Left lobe of liver (tissue), 2 donors: ENCODE data around the gene PIGO. TPM values are rescaled to one million over a fixed set of nuclear protein-coding genes. Genes with fewer than 3 reads are reported as not detected.
A peak's percentile ranks its signal among the peaks of the same experiment; 100 is the strongest.

Source experiments
- ATAC-seq: fragments of 200-7000 bp; cut with Tn5 transposase; one replicate; pipeline ENCODE4 v1.9.1; 2020; ENCODE audit warnings: mild to moderate bottlenecking, moderate library complexity
- DNase-seq: peaks from one replicate; pipeline ENCODE4 v3.0.0-alpha.2; 2020; ENCODE audit warnings: low spot score
- total RNA-seq: library from RNA; stranded (reverse); gene quantifications from one replicate; pipeline ENCODE4 v1.2.1, GENCODE V29; 2021
- donor health status: DM: no; HTN: no; CAD: no; lungs with moderate emphysema.
- donor health status: DM: no; HTN: yes; CAD: no.

Gene PIGO
- total RNA-seq = 17.6 TPM

DNA sequence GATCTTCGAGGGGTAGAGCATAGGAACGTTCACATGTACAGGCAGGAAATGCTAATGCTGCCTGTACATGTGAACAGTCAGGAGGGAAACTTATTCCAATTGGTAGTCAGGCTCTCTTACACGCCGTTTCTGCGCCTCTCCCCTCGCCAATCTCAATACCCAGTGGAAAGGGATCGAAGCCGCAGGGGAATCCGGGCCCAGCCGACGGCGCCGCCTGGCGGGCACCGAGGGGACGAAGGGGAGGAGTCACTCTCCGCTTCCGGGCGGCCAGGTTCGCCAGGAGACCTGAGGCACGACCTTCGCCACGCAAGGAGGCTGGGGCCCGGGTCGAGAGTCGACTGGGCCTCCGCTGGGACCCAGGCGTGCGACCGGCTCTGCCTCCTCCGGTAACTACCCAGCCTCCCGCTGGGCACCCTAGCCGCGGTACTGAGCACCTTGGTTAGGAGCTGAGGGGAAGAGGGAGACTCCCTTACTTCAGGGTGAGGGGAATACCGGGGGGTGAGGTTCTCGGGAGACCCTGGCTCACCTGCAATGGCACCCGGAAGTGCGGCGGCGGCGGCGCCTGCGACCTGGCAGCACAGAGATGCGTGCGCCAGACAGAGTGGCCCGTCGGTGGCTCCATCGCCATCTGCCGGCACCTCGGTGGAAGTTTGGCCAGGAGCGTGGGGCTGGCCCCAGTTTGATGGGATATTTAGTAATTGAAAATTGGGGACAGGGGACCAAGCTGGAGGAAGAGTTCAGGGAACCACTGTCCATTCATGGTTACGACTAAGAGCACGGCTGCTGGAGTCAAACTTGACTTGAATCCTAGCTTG lies at the start of gene PIGO:
TSS of gene PIGO (minus strand) at position 557 of the 815 bp plus-strand sequence. CDS start 1,026 bp downstream, outside the sequence.
- ATAC-seq (peak; percentile 95), DNase-seq (peak; percentile 92)

DNA sequence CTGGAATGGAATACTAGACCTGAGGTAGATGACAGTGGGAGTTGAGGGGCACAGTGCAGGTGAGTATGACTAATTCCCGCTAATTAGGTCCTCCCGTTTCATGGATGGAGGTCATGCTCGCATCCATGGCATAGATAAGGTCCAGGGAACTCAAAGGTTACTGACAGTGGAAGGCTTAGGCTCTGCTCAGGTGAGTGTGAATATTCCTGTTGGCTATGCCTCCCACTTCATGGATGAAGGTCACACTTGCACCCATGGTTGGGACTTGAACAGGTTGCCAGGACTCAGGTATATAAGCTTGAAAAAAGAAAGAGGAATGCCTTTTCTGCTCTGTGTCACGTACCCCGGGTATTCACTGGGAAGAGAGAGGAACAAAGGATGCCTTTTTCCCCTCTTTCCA lies 45.6 kb upstream of the PIGO start:
- ATAC-seq (no peak), DNase-seq (no peak)

DNA sequence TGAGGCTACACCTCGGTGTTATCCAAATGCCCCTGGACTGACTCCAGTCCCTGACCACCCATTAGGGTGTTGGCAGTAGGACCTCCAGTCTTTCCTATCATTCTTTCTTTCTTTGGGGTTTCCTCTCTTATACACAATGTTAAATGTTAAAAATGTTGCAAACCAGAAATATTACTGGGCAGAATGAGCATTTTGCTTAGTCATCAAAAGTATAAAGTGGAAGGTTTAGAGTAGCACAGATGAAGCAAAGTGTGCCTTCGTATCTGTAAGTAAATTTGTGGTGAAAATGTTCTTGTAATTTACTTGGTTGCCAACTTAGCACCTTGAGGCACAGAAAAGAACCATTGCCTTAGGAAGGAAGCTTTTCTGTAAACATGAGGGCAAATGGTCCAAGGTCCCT lies 43.7 kb upstream of the PIGO start:
- ATAC-seq = no peak
- no peak for DNase-seq

DNA sequence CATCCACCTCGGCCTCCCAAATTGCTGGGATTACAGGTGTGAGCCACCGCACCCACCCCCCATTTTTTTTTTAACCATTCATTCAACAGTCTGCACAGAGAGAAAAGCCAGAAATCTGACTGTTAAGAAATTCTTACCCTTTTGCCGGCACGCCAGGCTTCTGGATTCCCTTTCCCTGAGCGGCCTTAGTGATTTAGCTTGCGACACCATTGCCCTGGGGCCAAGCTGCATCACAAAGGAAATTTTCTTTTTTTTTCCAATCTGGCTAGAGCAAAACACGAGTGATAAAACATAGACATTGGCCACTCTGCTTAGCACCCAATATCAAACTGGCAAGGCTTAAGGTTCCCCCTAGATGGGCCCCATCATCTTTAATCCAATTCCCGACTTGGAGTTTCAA lies 40.5 kb upstream of the PIGO start:
- DNase-seq = no peak
- no peak for ATAC-seq

DNA sequence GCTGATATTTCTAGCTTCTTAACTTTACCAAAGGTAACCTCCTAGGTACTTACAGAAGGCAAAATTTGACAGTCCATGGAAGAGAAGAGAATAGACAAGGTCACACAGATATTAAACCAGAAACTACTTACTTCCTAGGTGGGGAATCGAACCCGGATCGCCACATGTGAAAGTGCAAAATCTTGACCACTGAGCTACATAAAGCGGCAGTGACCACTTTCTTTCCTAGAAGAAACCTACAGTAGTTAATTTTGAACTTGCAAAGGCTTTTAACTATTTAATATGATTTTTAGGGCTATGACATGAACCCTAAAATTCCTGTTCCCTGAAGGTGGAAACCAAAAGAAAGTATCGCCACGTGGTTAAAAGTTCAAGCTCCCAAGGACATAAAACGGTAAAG lies 39.6 kb upstream of the PIGO start:
- DNase-seq = no peak
- ATAC-seq = no peak

DNA sequence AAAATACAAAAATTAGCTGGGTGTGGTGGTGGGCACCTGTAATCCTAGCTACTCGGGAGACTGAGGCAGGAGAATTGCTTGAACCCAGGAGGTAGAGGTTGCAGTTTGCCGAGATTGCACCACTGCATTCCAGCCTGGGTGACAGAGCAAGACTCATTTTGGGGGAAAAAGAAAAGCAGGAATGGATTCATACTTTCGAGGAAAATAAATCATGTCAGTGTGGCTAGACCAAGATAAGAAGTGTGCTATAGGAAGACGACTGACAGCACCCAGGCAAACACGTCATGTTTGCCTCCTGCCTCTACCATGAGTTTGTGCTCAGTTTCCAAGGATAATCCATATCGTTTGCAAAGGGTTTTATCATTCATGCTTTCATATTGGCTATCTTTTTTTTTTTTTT lies 38.5 kb upstream of the PIGO start:
- DNase-seq = no peak
- no peak for ATAC-seq

DNA sequence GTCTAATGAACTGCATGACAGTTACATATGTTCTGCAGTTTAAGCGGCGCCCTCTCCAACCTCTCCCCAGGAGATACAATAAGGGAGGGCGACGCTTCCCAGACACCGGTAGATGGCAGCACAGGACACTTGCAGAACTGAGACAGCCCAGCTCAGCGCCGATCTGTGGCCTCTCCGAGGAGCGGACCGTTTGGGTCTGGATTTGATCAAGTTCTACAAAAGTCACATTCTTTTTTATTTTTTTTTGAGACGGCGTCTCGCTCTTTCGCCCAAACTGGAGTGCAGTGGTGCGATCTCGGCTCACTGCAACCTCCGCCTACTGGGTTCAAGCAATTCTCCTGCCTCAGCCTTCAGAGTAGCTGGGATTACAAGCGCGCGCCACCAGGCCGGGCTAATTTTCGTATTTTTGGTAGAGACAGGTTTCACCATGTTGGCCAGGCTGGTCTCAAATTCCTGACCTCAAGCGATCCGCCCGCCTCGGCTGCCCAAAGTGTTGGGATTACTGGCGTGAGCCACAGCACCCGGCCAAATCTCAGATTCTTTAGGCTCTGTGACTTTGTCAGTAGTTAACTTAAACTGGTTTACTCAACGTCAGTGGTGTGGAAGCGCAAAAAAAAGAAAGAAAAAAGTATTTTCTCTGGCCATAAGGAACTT lies 20.6 kb upstream of the PIGO start:
- ATAC-seq (peak; percentile 77), DNase-seq (peak; percentile 91)

DNA sequence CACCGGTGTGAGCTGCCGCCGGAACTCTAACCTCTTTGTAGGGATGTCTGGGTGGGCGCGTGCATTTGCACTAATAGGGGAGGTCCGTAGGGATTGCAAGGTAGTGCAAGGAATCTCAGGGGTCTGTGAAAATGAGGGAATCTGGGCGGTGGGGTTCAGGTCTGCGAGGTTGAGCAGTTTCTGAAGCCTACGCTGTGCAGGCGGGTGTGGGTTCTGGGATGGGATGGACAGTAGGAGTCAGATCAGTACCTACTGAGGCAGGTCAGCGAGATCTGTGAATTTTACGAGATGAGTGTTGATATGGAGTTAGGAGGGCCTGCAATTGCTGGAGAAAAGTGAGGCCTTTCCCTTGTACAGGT lies 20.1 kb upstream of the PIGO start:
- ATAC-seq (no peak), DNase-seq (no peak)

DNA sequence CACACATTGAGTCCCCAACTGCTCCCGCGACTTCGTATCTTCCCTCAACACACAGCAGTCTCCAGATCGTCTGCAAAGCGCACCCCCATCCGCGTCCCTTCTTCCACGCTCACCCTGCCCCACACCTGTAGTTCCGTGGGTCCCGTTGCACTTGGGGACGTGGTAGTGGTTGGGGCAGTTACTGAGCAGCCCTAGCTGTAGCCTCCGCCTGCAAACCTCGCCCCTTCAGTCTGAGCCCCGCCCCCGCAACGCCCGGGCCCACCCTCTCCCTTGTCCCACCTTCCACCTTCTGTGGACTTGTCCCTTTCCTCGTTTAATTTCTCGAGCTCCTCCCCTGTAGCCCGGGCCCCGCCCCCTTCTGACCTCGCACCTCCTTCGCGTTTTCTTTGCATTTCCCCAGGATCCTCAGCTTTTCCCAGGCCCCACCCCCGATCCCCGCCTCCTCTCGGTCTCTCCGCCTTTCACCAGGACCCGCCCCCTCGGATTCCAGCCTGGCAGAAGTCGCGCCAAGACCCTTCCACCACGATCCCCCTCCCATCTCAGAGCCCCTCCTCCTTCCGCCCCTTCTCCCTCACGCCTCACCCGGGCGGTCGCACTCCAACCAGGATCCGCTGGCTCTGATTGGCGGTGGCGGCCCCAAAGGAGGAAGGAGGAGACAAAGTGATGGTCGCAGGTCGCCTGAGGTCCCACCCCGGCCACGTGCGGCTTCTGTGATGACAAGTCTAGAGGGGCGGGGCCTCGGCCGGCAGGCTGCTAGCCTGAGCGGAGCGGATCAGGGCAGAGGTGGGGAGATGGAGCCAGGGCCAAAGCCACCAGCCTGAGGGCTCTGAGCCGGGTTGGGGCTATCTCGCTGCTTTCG lies 19.5 kb upstream of the PIGO start, which contains the start of gene ATOSB:
TSS of gene ATOSB (minus strand) at position 183 of the 859 bp plus-strand sequence. CDS start 7,588 bp downstream, outside the sequence.
- peak; percentile 99 for DNase-seq
- peak; percentile 71 for ATAC-seq

DNA sequence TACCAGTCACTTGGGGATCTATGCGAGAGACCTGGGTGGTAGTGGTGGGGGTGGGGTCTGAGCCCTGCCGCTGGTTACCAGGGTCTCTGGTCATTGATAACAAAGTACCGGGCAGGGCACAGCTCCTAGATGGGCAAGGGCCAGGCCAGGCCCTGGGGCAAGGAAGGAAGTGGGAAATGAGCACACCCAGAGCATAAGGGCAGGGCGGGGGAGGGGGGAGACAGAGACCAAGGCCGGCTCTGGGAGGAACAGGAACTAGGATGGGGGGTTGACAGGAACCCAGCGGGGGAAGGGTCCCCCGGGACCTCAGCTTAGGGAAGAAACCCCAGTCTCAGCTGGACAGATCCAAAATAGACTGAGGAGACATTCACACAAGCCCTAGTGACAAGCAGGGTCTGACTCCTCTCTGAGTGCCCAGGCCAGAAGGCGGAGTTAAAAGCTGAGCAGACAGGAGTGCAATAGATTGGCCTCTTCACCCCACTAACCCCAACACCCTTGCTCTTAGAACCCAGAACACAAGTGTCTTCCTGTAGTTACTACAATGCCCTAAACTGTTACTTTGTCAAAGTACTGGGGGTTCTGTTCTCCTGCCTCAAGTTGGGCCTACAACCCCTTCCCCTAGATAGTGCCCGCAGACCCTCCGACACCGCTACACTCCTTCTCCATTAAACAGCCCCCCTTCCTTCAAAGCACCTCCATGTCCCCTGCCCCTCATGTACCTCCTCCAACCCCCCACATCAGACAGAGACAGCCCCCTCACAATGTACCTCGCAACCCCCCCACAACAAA lies 18.6 kb upstream of the PIGO start:
- DNase-seq (peak; percentile 65), ATAC-seq (no peak)

DNA sequence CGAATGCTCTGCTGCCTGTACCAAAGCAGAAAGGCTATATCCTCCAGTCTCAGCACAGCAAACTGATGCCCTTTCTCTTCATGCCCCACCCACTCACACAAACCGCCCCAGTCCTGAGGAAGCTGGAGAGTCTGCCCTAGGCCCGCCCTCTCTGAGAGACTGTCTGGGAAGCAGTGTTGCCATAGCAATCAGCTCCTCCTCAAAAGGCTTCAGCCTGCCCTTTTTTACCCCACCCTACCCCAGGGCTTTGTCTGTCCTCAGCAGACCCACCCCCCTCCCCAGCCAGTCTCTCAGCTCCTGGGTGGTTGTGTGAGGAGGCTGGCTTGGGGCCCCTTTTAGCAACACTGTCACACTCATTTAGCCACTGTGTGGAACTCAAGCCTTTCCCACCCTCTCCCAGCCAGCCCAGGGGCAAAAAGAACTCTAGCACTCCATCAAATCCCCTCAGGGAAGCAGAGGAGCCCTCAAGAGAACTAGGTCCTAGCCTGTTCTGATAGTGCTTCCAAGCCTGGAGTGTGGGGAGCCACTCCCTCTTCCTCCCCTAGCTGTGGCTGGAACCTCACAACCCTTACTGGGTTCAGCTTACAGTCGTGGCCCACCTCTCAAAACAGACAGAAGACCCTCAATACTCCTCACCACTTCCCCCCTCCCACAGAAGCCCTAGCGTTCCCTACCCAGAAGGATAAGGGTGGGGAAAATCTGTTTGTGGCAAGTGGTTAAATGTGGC lies 17.9 kb upstream of the PIGO start:
- DNase-seq = peak; percentile 62
- ATAC-seq = no peak

DNA sequence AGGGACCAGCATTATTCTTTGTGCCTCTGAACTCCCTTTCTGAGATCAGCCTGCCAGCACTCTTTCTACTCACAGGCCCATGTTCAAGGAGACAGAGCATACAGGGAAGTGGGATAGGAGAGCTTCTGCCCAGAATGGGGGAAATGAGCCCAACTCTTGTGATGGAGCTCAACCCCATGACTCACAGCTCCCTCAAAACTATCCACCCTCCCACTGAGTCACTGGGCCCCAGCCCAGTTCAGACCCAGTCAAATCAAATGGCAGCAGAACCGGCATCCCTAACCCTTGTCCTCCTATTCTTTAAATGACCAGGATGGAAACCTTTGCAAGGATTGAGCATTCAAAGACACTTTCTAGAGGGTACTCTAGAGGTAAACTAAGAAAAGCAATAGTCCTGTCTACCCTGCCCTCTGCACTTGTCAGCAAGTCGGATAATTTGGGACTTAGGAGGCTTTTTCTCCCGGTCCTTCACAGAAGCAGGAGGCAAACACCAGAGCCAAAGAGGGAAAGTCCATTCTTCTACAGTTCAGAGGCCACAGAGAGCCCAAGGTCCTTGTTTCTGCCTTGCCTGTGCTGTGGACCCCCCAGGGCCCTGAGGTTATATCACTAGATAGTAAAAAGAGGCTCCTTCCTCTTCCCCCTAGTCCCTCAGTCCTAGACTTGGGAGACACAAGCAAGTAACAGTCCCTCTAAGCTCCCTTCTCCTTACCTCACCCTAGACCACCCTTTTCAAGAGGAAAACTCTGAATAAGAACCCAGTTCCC lies 16.0 kb upstream of the PIGO start:
- ATAC-seq (no peak), DNase-seq (peak; percentile 33)

DNA sequence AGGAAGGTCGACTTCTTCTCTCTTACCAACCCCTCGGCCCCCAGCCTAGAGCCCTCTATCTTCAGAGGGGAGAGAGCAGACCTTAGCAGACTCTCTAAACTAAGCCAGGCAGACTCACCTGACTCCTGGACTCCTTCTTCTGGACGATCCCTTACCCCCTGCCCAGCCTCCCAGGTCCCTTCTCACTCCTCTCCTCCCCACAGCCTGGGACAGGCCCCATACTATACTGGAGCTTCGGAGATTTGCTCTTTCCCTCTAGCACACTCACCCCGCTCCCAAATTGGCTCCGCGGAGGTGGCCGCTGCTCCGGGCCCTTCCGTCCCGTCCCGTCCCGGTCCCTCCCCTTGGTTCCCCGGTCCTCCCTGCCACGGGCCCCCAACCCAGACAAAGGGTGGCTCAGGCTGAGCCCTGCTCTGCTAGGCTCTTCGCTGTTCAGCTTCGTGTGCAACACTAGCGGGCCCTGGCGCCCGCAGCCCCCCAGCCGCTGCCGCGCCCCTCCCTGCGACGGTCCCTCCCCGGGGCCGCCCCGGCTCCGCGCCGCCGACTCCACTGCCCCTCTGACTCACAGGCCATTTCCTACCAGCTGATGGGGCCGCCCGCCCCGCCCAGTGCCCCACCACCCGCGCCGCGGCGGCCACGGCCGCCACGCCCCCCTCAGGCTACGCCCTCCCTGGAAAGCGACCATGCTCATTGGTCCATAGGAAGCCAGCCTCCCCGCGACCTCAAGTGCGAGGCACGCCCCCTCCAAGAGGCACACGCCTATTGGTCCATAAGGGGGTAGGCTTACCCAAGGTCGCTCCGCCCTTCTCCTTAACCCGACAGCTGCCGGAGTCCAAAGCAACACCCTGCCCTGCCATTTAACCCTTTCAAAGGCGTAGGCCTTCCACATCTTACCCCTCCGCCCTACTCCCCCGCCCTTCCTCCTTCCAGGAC lies 14.9 kb upstream of the PIGO start:
- ATAC-seq = peak; percentile 73
- DNase-seq = peak; percentile 98

DNA sequence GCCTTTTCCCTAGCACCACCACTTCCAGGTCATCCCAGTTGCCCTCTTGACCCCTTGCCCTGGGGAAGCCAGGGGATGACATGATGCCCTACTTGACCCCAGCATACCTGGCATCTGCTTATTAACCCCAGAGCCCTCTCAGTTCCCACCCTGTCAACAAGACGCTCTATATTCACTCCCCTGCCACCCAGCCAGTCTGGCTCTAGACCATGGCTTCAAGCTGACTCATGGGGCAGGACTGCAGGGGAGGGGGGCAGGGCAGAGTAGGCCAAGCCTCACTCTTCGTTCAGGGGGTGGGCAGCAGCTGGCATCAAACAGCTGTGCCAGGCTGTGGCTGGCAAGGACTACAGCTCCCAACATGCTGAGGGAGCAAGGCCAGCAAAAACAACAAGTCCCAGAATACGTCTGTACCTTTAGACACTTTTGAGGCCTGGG lies 14.0 kb upstream of the PIGO start:
- DNase-seq = peak; percentile 46
- no peak for ATAC-seq

DNA sequence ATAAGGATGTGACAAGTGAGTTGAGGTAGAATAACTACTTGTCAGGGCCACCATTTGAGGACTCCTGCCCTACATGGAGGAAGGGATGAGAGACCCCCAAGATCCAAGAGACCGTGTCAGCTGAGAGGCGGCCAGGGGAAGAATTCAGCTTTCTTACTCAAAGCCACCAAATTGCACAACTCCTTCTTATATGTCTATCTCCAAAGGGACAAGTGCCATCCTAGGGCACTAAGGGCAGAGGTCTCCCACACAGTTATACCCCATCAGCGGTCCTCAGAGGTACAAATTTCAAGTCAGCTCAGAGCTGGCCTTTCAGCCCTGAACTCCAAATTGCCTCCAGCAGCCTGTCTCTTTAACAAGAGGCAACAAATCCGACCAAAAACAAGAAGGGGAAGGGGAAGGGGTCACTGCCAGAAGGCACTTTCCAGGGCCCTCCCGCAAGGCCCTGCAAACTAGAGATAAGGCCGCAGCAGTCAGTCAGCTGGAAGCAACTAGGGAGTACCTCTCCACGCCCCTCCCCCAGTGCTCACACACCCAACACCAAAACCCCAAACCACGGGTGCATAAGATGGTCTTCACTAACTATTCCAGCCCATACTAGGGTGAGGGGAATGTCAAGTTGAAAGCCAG lies 12.7 kb upstream of the PIGO start:
- DNase-seq (peak; percentile 40), ATAC-seq (no peak)

DNA sequence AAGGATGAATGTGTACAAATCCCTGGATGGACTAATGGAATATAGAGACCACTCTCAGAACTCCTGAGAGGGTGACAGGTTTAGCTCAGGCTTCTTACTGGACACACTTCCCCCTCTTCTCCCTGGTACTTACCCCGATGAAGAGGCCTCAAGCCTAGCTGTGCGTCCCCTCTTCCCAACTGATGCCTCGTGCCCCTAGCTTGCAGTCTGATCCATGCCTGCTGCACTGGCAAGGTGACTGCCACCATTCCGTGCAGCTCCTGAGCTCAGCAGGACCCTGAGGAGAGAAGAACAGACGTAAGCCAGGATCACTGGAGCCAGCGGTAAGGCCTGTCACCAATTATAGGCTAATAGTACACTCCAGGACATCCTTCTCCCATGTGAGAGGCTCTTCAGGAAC lies 12.1 kb upstream of the PIGO start:
- DNase-seq (peak; percentile 38), ATAC-seq (no peak)
